ENCODE results near the gene KDM2A.

- no peak for TF ChIP-seq POLR2A (IDR thresholded peaks at IDR 0.05)
- TF ChIP-seq CTCF (IDR thresholded peaks at IDR 0.05) = no peak
Observed at GRCh38 chr11:67303835-67304411, 184.9 kb downstream of the KDM2A start.

Measured in uterus (tissue), 2 donors.